DND-41 (cell line): ENCODE measurements around the gene ANKRD12.

Source experiments
- EZH2 ChIP-seq: IDR thresholded peaks from 3 replicates; pipeline ENCODE4 v1.6.1; 2012; ENCODE audit warnings: borderline replicate concordance, low read depth, mild to moderate bottlenecking, moderate library complexity, low read length, inconsistent platforms; ENCODE audit not compliant: severe bottlenecking
- TF ChIP-seq, protein P1 (sequence below): IDR thresholded peaks from 2 replicates; pipeline ENCODE4 v1.5.1; 2012; ENCODE audit warnings: borderline replicate concordance, low read length, moderate library complexity, mild to moderate bottlenecking; ENCODE audit not compliant: poor library complexity, severe bottlenecking; ENCODE audit errors: extremely low read depth

DNA sequence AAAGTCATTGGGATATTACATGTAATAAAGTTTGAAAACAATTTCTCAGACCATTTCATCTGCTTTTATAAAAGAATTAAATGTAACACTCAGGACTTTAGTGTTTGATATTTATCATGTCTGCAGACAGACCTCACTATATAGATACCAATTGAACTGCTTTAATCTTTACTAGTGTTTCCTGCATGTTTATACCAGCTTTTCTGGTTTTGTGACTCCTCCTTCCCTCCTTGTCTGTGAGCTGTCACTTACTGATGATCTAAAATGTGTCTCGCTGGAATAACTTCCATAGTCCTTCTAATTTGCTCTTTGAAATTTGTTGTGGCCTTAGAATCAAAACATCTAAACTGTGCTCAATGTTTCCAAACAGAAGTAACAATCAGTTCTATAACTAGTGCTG, 126.7 kb downstream of the ANKRD12 start:
- TF ChIP-seq EZH2, result no peak
- TF ChIP-seq, protein P1, sequence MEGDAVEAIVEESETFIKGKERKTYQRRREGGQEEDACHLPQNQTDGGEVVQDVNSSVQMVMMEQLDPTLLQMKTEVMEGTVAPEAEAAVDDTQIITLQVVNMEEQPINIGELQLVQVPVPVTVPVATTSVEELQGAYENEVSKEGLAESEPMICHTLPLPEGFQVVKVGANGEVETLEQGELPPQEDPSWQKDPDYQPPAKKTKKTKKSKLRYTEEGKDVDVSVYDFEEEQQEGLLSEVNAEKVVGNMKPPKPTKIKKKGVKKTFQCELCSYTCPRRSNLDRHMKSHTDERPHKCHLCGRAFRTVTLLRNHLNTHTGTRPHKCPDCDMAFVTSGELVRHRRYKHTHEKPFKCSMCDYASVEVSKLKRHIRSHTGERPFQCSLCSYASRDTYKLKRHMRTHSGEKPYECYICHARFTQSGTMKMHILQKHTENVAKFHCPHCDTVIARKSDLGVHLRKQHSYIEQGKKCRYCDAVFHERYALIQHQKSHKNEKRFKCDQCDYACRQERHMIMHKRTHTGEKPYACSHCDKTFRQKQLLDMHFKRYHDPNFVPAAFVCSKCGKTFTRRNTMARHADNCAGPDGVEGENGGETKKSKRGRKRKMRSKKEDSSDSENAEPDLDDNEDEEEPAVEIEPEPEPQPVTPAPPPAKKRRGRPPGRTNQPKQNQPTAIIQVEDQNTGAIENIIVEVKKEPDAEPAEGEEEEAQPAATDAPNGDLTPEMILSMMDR, result no peak
